ENCODE results near the gene SCYGR8.
"Not testable (repeated sequence)": the region's sequence is repeated elsewhere in the genome, so short reads cannot be mapped to it uniquely, and the experiment has no call there.

Gene SCYGR8

GRCh38 chr2:227720680-227721079 lies 25.0 kb upstream of the SCYGR8 start:
- H3K4me3 ChIP-seq (ENCODE audit: low read length) = no peak overlapping the region
- H3K27me3 ChIP-seq (ENCODE audit: control insufficient read depth, insufficient read depth, low read length) = no peaks in the 10 kb centered on the region
- H3K36me3 ChIP-seq (ENCODE audit: control insufficient read depth, insufficient read depth, low read length) = no peaks in the 10 kb centered on the region
- peaks cover 2% of the 10 kb centered on the region for H3K4me1 ChIP-seq (ENCODE audit: control insufficient read depth, insufficient read depth, low read length)
- no peak overlapping the region for H3K9ac ChIP-seq (ENCODE audit: low read length)
- no peak overlapping the region for H3K27ac ChIP-seq (ENCODE audit: low read depth, low read length)

GRCh38 chr2:227722821-227723220 lies 22.9 kb upstream of the SCYGR8 start:
- not testable (repeated sequence) for H3K27ac ChIP-seq (ENCODE audit: low read depth, low read length); H3K4me1 ChIP-seq (ENCODE audit: control insufficient read depth, insufficient read depth, low read length); H3K9ac ChIP-seq (ENCODE audit: low read length); H3K36me3 ChIP-seq (ENCODE audit: control insufficient read depth, insufficient read depth, low read length); H3K4me3 ChIP-seq (ENCODE audit: low read length); H3K27me3 ChIP-seq (ENCODE audit: control insufficient read depth, insufficient read depth, low read length)

DNA sequence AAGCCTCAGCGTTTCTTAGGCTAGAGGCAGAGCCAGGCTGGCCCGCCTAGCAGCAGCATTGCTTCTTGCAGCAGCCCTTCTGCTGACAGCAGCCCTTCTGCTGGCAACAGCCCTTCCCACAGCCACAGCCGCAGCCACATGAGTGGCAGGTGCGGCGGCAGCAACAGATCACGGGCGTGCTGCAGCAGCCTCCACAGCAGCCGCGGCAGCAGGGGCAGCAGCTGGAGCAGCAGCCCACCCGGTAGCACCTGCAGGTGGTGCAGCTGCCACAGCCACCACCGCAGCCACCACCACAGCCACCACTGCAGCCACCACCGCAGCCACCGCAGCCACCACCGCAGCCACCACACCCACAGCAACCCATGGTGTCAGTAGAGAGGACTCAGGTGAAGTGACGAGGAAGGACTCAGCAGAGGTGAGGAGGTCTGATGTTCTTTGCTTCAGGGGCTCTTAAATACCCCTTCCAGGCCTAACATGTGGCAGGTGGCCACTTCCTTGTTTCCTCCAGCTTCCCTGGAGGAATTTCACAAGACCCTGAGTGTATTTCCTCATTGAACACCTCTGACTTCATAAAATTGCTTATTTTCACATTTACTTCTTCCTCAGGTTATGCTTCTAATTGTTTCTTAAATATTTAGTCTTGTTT lies 21.2 kb upstream of the SCYGR8 start, which contains the start of gene SCYGR6:
TSS of gene SCYGR6 (minus strand) at position 364 of the 646 bp plus-strand sequence. CDS start at position 364, 0 bp downstream.
- H3K4me1 ChIP-seq (ENCODE audit: control insufficient read depth, insufficient read depth, low read length) = no peaks in the 10 kb centered on the region
- no peak within 1 kb of the TSS for H3K9ac ChIP-seq (ENCODE audit: low read length)
- no peaks in the 10 kb centered on the region for H3K36me3 ChIP-seq (ENCODE audit: control insufficient read depth, insufficient read depth, low read length)
- no peak within 1 kb of the TSS for H3K27ac ChIP-seq (ENCODE audit: low read depth, low read length)
- H3K4me3 ChIP-seq (ENCODE audit: low read length) = no peak within 1 kb of the TSS
- H3K27me3 ChIP-seq (ENCODE audit: control insufficient read depth, insufficient read depth, low read length) = no peaks in the 10 kb centered on the region

- H3K9ac ChIP-seq (ENCODE audit: low read length) = no peak within 1 kb of the TSS
- H3K27me3 ChIP-seq (ENCODE audit: control insufficient read depth, insufficient read depth, low read length) = no peaks in the 10 kb centered on the region
- H3K36me3 ChIP-seq (ENCODE audit: control insufficient read depth, insufficient read depth, low read length) = no peaks in the 10 kb centered on the region
- H3K27ac ChIP-seq (ENCODE audit: low read depth, low read length) = no peak within 1 kb of the TSS
- H3K4me3 ChIP-seq (ENCODE audit: low read length) = no peak within 1 kb of the TSS
- H3K4me1 ChIP-seq (ENCODE audit: control insufficient read depth, insufficient read depth, low read length) = no peaks in the 10 kb centered on the region
These were observed 17.7 kb upstream of the SCYGR8 start, which contains the start of gene SCYGR7 for GRCh38 chr2:227728035-227728434. Gene SCYGR7 (plus strand): TSS chr2:227728335. CDS start chr2:227728335, 0 bp downstream.

DNA sequence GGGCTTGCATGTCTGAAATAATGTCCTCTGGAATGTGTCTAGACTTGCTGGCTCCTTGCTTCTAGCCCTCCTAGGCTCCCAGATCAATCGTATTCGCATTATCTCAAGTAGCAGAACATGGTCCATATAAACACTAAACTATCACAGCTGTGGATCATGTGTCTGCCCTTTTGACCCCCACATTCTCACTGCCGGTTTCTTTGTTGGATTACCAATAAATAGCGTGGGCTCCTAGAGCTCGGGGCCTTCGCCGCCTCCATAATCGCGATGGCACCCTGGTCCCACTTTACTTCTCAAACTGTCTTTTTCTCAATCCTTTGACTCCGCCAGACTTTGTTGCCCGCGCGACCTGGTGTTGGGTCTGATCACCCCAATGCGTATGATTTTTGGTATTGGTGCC lies 6.3 kb upstream of the SCYGR8 start:
- Histone ChIP-seq H3K36me3 (ENCODE audit: control insufficient read depth, insufficient read depth, low read length) (no peaks in the 10 kb centered on the region), H3K27me3 (ENCODE audit: control insufficient read depth, insufficient read depth, low read length) (no peaks in the 10 kb centered on the region), H3K4me1 (ENCODE audit: control insufficient read depth, insufficient read depth, low read length) (no peaks in the 10 kb centered on the region), H3K9ac (ENCODE audit: low read length) (no peak overlapping the region), H3K27ac (ENCODE audit: low read depth, low read length) (no peak overlapping the region), H3K4me3 (ENCODE audit: low read length) (no peak overlapping the region)

DNA sequence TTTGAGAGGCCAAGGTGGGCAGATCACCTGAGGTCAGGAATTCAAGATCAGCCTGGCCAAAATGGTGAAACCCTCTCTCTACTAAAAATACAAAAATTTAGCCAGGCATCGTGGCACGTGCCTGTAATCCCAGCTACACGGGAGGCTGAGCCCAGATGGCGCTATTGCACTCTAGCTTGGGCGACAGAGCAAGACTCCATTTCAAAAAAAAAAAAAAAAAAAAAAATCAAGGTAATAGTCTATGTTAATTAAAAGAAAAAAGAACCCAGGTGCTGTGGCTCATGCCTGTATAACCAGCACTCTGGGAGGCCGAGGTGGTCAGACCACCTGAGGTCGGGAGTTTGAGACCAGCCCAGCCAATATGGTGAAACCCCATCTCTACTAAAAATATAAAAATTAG lies 5.0 kb upstream of the SCYGR8 start:
- not testable (repeated sequence) for H3K4me3 ChIP-seq (ENCODE audit: low read length); H3K9ac ChIP-seq (ENCODE audit: low read length); H3K27me3 ChIP-seq (ENCODE audit: control insufficient read depth, insufficient read depth, low read length); H3K36me3 ChIP-seq (ENCODE audit: control insufficient read depth, insufficient read depth, low read length); H3K4me1 ChIP-seq (ENCODE audit: control insufficient read depth, insufficient read depth, low read length); H3K27ac ChIP-seq (ENCODE audit: low read depth, low read length)

DNA sequence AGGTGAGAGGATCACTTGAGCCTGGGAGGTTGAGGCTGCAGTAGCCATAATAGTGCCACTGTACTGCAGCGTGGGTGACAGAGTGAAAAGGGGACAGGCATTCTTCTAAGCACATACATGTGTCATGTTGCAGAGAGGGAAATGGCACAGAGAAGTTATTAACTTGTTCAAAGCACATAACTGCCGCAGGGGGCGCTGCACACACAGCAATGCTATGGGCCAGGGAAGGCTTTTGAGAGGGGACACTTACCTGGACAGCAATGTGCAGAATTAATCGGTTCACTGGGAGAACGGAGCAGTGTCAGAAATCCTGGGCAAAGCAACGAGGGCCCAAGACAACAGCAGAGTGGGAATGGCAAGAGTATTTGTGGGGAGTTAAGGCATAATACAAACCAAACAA lies 2.4 kb downstream of the SCYGR8 start:
- Histone ChIP-seq H3K9ac (ENCODE audit: low read length) (no peak overlapping the region), H3K4me3 (ENCODE audit: low read length) (no peak overlapping the region), H3K36me3 (ENCODE audit: control insufficient read depth, insufficient read depth, low read length) (no peaks in the 10 kb centered on the region), H3K27me3 (ENCODE audit: control insufficient read depth, insufficient read depth, low read length) (no peaks in the 10 kb centered on the region), H3K27ac (ENCODE audit: low read depth, low read length) (no peak overlapping the region), H3K4me1 (ENCODE audit: control insufficient read depth, insufficient read depth, low read length) (no peaks in the 10 kb centered on the region)

- H3K27me3 ChIP-seq (ENCODE audit: control insufficient read depth, insufficient read depth, low read length); H3K4me3 ChIP-seq (ENCODE audit: low read length); H3K36me3 ChIP-seq (ENCODE audit: control insufficient read depth, insufficient read depth, low read length); H3K9ac ChIP-seq (ENCODE audit: low read length); H3K27ac ChIP-seq (ENCODE audit: low read depth, low read length); H3K4me1 ChIP-seq (ENCODE audit: control insufficient read depth, insufficient read depth, low read length): not testable (repeated sequence)
These were observed 10.6 kb downstream of the SCYGR8 start for GRCh38 chr2:227756261-227756660.

GRCh38 chr2:227759411-227760118 lies 13.9 kb downstream of the SCYGR8 start:
- Histone ChIP-seq H3K4me1 (ENCODE audit: control insufficient read depth, insufficient read depth, low read length) (no peaks in the 10 kb centered on the region), H3K36me3 (ENCODE audit: control insufficient read depth, insufficient read depth, low read length) (no peaks in the 10 kb centered on the region), H3K27me3 (ENCODE audit: control insufficient read depth, insufficient read depth, low read length) (no peaks in the 10 kb centered on the region), H3K9ac (ENCODE audit: low read length) (no peak overlapping the region), H3K27ac (ENCODE audit: low read depth, low read length) (no peak overlapping the region), H3K4me3 (ENCODE audit: low read length) (no peak overlapping the region)

- H3K27me3 ChIP-seq (ENCODE audit: control insufficient read depth, insufficient read depth, low read length) = no peaks in the 10 kb centered on the region
- H3K9ac ChIP-seq (ENCODE audit: low read length) = no peak overlapping the region
- no peak overlapping the region for H3K4me3 ChIP-seq (ENCODE audit: low read length)
- H3K27ac ChIP-seq (ENCODE audit: low read depth, low read length) = no peak overlapping the region
- no peaks in the 10 kb centered on the region for H3K36me3 ChIP-seq (ENCODE audit: control insufficient read depth, insufficient read depth, low read length)
- H3K4me1 ChIP-seq (ENCODE audit: control insufficient read depth, insufficient read depth, low read length) = no peaks in the 10 kb centered on the region
These were observed 16.2 kb downstream of the SCYGR8 start for GRCh38 chr2:227761740-227762476.

GRCh38 chr2:227765788-227766372 lies 20.2 kb downstream of the SCYGR8 start:
- no peak overlapping the region for H3K27ac ChIP-seq (ENCODE audit: low read depth, low read length)
- H3K9ac ChIP-seq (ENCODE audit: low read length) = no peak overlapping the region

GRCh38 chr2:227766373-227766883 lies 20.7 kb downstream of the SCYGR8 start:
- H3K4me1 ChIP-seq (ENCODE audit: control insufficient read depth, insufficient read depth, low read length) = no peaks in the 10 kb centered on the region
- H3K9ac ChIP-seq (ENCODE audit: low read length) = no peak overlapping the region
- H3K27me3 ChIP-seq (ENCODE audit: control insufficient read depth, insufficient read depth, low read length) = no peaks in the 10 kb centered on the region
- H3K27ac ChIP-seq (ENCODE audit: low read depth, low read length) = no peak overlapping the region
- H3K36me3 ChIP-seq (ENCODE audit: control insufficient read depth, insufficient read depth, low read length) = no peaks in the 10 kb centered on the region
- no peak overlapping the region for H3K4me3 ChIP-seq (ENCODE audit: low read length)

More at GRCh38 chr2:227765788-227766372, 20.2 kb downstream of the SCYGR8 start:
- no peaks in the 10 kb centered on the region for H3K27me3 ChIP-seq (ENCODE audit: control insufficient read depth, insufficient read depth, low read length)
- no peaks in the 10 kb centered on the region for H3K36me3 ChIP-seq (ENCODE audit: control insufficient read depth, insufficient read depth, low read length)
- H3K4me1 ChIP-seq (ENCODE audit: control insufficient read depth, insufficient read depth, low read length) = no peaks in the 10 kb centered on the region
- no peak overlapping the region for H3K4me3 ChIP-seq (ENCODE audit: low read length)

Measured in rectal smooth muscle tissue (tissue), 1 donor.